IPS-18c (cell line): ENCODE data around the gene MFSD12.
"Not testable (repeated sequence)": the region's sequence is repeated elsewhere in the genome, so short reads cannot be mapped to it uniquely, and the experiment has no call there.

Experiments used
- H3K4me3 ChIP-seq: 2 replicates; pipeline ENCODE4 v1.7.0; 2013; ENCODE audit warnings: low read depth, mild to moderate bottlenecking, low read length, moderate library complexity; ENCODE audit not compliant: insufficient read depth
- H3K9me3 ChIP-seq: one replicate; pipeline ENCODE4 v1.6.1; 2013; ENCODE audit warnings: mild to moderate bottlenecking, low read length, moderate library complexity; ENCODE audit not compliant: control insufficient read depth, insufficient read depth

The MFSD12 gene

GRCh38 chr19:3533033-3533432 is 24.4 kb downstream of the MFSD12 start:
- H3K9me3 ChIP-seq = no peaks in the 10 kb centered on the region
- H3K4me3 ChIP-seq = no peak overlapping the region

GRCh38 chr19:3532154-3532786 is 25.1 kb downstream of the MFSD12 start:
- no peak overlapping the region for H3K4me3 ChIP-seq
- H3K9me3 ChIP-seq = no peaks in the 10 kb centered on the region

GRCh38 chr19:3531716-3532115 is 25.7 kb downstream of the MFSD12 start:
- no peak overlapping the region for H3K4me3 ChIP-seq
- H3K9me3 ChIP-seq = no peaks in the 10 kb centered on the region

- H3K4me3 ChIP-seq = no peak overlapping the region
- H3K9me3 ChIP-seq = no peaks in the 10 kb centered on the region
Measured at GRCh38 chr19:3530389-3530788, 27.0 kb downstream of the MFSD12 start.

GRCh38 chr19:3529299-3529698 is 28.1 kb downstream of the MFSD12 start:
- H3K9me3 ChIP-seq, H3K4me3 ChIP-seq: not testable (repeated sequence)

- Histone ChIP-seq H3K9me3 (no peaks in the 10 kb centered on the region), H3K4me3 (no peak overlapping the region)
Measured at GRCh38 chr19:3528539-3529211, 28.7 kb downstream of the MFSD12 start.

- Histone ChIP-seq H3K9me3 (no peaks in the 10 kb centered on the region), H3K4me3 (no peak overlapping the region)
Measured at GRCh38 chr19:3528080-3528479, 29.3 kb downstream of the MFSD12 start.

GRCh38 chr19:3527238-3527910 is 30.0 kb downstream of the MFSD12 start:
- no peaks in the 10 kb centered on the region for H3K9me3 ChIP-seq
- no peak overlapping the region for H3K4me3 ChIP-seq

- no peak overlapping the region for H3K4me3 ChIP-seq
- no peaks in the 10 kb centered on the region for H3K9me3 ChIP-seq
Measured at GRCh38 chr19:3526507-3527237, 30.7 kb downstream of the MFSD12 start.

GRCh38 chr19:3524904-3525451 is 32.4 kb downstream of the MFSD12 start:
- no peaks in the 10 kb centered on the region for H3K9me3 ChIP-seq
- H3K4me3 ChIP-seq = no peak overlapping the region

GRCh38 chr19:3524078-3524842 is 33.1 kb downstream of the MFSD12 start:
- Histone ChIP-seq H3K4me3 (no peak overlapping the region), H3K9me3 (no peaks in the 10 kb centered on the region)

- Histone ChIP-seq H3K4me3 (no peak overlapping the region), H3K9me3 (no peaks in the 10 kb centered on the region)
Measured at GRCh38 chr19:3523361-3524077, 33.9 kb downstream of the MFSD12 start.

GRCh38 chr19:3522421-3523360 is 34.7 kb downstream of the MFSD12 start:
- no peak overlapping the region for H3K4me3 ChIP-seq

GRCh38 chr19:3521104-3521445 is 36.3 kb downstream of the MFSD12 start:
- Histone ChIP-seq H3K9me3 (no peaks in the 10 kb centered on the region), H3K4me3 (no peak overlapping the region)

More at GRCh38 chr19:3522421-3523360, 34.7 kb downstream of the MFSD12 start:
- H3K9me3 ChIP-seq = no peaks in the 10 kb centered on the region
